GM18519 (cell line): Measurements from ENCODE around the gene ARHGAP29.

ENCODE experiments used
- ATAC-seq: cut with Tn5 transposase; IDR thresholded peaks from one replicate; pipeline ENCODE4 v1.9.1; 2021; ENCODE audit warnings: mild to moderate bottlenecking, moderate library complexity; ENCODE audit not compliant: unreplicated experiment, low FRiP score

Gene ARHGAP29

GRCh38 chr1:94126651-94127050, 110.7 kb downstream of the ARHGAP29 start:
- ATAC-seq, result no peak

DNA sequence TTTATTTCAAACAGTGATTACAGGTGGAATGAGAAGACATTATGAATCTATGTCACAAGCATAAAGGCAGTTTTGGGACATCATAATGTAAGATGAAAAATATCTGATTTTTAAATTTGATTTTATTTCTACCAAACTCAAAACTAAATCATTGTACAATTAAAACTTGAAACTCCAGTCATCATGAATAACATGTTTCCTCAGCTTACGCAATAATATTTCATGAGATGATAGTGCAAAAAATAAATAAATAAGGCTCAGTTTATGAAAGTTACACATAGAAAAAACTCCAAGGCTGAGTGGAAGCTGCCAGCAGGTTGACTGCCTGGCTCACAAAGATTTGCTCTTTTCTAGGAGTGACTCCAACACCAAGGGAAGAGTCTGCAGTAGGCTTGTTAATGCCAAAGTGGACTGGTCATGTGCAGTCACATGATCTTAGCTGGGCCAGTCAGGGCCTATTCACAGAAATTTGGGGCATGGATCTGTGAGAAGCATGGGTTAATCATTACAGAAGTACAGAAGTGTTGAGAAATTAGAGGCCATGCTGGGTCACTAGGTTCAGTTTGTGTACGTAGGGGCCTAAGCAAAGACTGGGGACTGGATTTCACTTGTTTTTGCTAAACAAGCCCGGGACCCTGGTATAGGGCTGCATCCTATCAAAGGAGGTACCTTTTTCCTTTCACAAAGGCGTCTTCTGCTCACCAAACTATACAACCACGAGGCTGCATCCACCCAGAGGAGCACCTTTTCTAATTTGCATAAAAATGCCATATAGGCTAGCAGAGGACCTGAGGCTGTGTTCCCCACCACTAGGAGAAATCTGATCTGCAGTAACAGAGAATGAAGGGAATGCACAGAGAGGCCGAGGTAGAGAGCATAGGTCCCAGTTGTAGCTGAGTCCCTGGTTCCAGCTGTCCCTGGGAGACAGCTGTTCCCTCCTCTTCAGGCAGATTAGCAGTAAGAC, 111.6 kb downstream of the ARHGAP29 start:
- ATAC-seq, result no peak

- ATAC-seq, result no peak
Observed at GRCh38 chr1:94124538-94124937, 112.8 kb downstream of the ARHGAP29 start.

- ATAC-seq, result no peak
Observed at GRCh38 chr1:94122201-94122970, 115.0 kb downstream of the ARHGAP29 start.
